ENCODE measurements around the gene LIMS2. TPM values are rescaled to one million over a fixed set of nuclear protein-coding genes. Genes with fewer than 3 reads are reported as not detected.

LIMS2 gene
- total and polyA plus RNA-seq, 8 donors = 22.4 to 122 (median 27.3) TPM

DNA sequence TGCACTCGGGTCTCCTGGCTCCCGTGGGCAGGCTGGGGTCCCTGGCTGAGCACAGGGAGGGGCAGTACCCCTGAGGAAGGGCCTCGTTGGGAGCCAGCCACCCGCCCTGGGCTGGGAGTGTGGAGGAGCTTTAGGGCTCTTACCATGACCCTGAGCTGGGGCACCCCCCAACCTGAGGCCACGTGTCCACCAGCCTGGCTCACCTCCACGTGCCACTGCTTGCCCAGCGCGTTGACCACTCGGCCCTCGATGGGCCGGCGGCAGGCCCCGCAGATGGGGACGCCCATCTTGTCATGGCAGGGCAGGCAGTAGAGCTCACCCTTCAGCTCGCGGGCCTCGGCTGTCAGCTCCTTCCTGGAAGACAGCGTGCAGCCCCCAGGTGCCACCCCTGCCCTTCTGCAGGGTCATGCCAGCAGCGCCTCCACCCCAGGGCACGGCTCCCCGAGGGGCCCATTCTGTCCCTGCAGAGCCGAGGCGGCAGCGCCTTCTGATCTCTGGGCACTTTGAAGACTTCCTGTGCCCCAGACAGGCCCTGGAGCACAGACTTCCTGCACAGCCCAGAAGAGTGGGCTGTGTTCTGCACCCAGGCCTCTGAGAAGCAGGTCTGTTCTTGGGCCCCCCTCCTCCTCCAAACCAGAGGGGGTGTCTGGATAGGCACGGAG is 33.4 kb downstream of the LIMS2 start:
- Histone ChIP-seq H3K4me1 (peaks cover 11 to 67% of the 10 kb centered on the region in 2 donors), H3K36me3 (peaks cover 0 to 20% of the 10 kb centered on the region in 2 donors), H3K27ac (peak overlapping the region in 1 of 2 donors; percentile 92), H3K4me3 (no peak overlapping the region), H3K9me3 (no peaks in the 10 kb centered on the region), H3K27me3 (no peaks in the 10 kb centered on the region)
- intact Hi-C loops (cut with DNase I) = no loop called here
- no peak for DNase-seq
- ATAC-seq = no peak
- TF ChIP-seq, protein P1, sequence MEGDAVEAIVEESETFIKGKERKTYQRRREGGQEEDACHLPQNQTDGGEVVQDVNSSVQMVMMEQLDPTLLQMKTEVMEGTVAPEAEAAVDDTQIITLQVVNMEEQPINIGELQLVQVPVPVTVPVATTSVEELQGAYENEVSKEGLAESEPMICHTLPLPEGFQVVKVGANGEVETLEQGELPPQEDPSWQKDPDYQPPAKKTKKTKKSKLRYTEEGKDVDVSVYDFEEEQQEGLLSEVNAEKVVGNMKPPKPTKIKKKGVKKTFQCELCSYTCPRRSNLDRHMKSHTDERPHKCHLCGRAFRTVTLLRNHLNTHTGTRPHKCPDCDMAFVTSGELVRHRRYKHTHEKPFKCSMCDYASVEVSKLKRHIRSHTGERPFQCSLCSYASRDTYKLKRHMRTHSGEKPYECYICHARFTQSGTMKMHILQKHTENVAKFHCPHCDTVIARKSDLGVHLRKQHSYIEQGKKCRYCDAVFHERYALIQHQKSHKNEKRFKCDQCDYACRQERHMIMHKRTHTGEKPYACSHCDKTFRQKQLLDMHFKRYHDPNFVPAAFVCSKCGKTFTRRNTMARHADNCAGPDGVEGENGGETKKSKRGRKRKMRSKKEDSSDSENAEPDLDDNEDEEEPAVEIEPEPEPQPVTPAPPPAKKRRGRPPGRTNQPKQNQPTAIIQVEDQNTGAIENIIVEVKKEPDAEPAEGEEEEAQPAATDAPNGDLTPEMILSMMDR (IDR thresholded peaks at IDR 0.05) = no peak

DNA sequence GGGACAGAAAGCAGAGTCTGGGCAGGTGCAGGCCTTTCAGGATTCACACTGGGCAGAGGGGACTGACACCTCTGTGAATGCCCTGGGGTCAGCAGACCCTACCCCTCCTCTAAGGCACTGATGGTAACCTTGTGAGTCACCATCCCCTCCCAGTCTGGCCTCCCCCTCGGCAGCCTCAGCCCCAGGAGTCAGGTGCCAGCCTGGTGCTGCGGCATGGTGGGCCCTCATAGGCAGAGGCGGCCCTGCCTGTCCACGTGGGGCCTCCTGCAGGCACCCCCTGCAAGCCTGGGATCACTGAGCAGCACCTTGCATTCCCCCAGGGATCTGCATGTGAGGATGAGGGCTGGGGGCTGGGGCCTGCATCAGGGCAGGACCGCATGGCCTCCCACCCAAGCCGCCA is 34.2 kb downstream of the LIMS2 start:
- Histone ChIP-seq H3K36me3 (peaks cover 0 to 20% of the 10 kb centered on the region in 2 donors), H3K9me3 (no peaks in the 10 kb centered on the region), H3K27ac (peak overlapping the region in 1 of 2 donors; percentile 92), H3K27me3 (no peaks in the 10 kb centered on the region), H3K4me1 (peaks cover 13 to 67% of the 10 kb centered on the region in 2 donors), H3K4me3 (no peak overlapping the region)
- TF ChIP-seq, protein P1 (IDR thresholded peaks at IDR 0.05) = no peak
- intact Hi-C loops (cut with DNase I) = no loop called here
- no peak for DNase-seq
- ATAC-seq = no peak

DNA sequence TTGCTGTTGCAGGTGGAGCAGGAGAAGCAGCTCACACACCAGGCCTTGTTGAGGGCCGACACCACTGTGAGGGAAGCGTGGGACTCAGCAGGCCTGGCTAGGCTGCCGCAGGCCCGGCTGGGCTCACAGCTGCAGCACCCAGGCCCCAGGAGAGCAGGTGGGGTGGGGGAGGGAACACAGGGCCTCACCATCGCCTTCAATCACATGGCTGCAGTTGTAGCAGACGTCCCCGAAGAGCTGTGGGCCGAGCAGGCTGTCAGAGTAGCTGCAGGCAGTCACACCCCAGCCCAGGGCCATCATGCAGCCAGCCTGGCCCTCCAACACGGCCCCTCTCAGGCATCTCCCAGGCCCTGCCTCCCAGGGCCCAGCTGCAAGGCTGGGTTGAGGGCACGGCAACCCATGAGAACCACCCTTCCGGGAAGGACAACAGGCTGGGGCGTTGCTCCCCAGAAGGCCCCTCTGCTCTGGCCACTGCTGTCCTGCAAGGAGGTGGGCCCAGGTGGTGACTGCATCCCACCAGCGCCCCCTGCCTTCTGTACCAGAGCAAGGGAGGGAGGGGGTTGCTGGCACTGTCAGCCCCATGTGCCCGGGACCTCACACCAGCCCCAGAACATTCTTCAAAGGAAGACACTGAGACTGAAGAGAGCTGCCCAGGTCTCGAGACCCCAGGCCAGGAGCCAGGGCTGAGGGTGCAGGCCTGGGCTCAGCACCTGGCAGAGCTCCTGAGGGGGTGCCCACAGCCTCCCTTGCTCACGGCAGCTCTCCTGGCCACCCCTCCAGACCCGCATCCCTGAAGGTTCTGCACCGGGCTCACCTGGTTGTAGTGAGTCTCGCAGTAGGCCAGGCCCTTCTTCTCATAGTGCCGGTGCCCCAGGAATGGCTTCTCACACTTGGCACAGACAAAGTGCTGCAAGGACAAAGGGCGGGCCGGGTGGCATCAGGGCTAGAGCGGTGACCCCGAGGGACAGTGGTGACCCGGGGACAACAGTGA is 35.0 kb downstream of the LIMS2 start:
- H3K9me3 ChIP-seq = no peaks in the 10 kb centered on the region
- TF ChIP-seq, protein P1 (IDR thresholded peaks at IDR 0.05) = no peak
- no peak overlapping the region for H3K4me3 ChIP-seq
- ATAC-seq (no peak), DNase-seq (no peak)
- peak overlapping the region in 1 of 2 donors; percentile 92 for H3K27ac ChIP-seq
- peaks cover 0 to 20% of the 10 kb centered on the region in 2 donors for H3K36me3 ChIP-seq
- intact Hi-C loops (cut with DNase I) = no loop called here
- H3K4me1 ChIP-seq = peaks cover 13 to 65% of the 10 kb centered on the region in 2 donors
- H3K27me3 ChIP-seq = no peaks in the 10 kb centered on the region

DNA sequence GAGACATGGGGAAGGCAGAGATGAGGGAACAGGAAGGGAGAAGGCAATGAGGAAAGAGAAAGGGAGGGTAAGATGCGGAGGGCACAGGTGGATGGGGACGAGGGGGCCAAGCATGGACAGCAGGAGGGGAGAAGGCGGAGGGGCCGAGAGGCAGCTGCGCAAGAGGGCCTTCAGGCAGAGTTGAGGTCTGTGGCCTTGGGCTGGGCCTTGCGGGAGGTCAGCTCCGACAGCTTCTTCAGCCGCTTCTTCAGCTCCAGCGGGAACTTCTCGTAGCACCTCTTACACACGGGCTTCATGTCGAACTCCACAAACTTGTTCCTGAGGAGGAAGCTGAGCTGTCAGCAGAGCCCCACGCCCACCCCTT is 36.2 kb downstream of the LIMS2 start:
- H3K4me1 ChIP-seq = peaks cover 13 to 74% of the 10 kb centered on the region in 2 donors
- intact Hi-C loops (cut with DNase I) = no loop called here
- H3K27ac ChIP-seq = peak overlapping the region in 1 of 2 donors; percentile 92
- no peak overlapping the region for H3K4me3 ChIP-seq
- H3K27me3 ChIP-seq = no peaks in the 10 kb centered on the region
- ATAC-seq (no peak), DNase-seq (no peak)
- H3K9me3 ChIP-seq = no peaks in the 10 kb centered on the region
- TF ChIP-seq, protein P1 (IDR thresholded peaks at IDR 0.05) = no peak
- H3K36me3 ChIP-seq = peaks cover 0 to 20% of the 10 kb centered on the region in 2 donors

All from left lung (tissue), 10 donors.